ENCODE data around the gene FILIP1.

- TF ChIP-seq CTCF (IDR thresholded peaks at IDR 0.05) (no peak), POLR2A (IDR thresholded peaks at IDR 0.05) (no peak), EP300 (IDR thresholded peaks at IDR 0.05) (no peak)
Measured at GRCh38 chr6:75524322-75524972, 30.8 kb upstream of the FILIP1 start.

Data from ovary (tissue), 3 donors.